HG02763 (cell line): Measurements from ENCODE around the gene ING3.
A peak's percentile ranks its signal among the peaks of the same experiment; 100 is the strongest.

Experiments used
- ATAC-seq: cut with Tn5 transposase; IDR thresholded peaks from one replicate; pipeline ENCODE4 v1.9.1; 2021; ENCODE audit warnings: mild to moderate bottlenecking, moderate library complexity; ENCODE audit not compliant: unreplicated experiment

The ING3 gene, protein sequence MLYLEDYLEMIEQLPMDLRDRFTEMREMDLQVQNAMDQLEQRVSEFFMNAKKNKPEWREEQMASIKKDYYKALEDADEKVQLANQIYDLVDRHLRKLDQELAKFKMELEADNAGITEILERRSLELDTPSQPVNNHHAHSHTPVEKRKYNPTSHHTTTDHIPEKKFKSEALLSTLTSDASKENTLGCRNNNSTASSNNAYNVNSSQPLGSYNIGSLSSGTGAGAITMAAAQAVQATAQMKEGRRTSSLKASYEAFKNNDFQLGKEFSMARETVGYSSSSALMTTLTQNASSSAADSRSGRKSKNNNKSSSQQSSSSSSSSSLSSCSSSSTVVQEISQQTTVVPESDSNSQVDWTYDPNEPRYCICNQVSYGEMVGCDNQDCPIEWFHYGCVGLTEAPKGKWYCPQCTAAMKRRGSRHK

DNA sequence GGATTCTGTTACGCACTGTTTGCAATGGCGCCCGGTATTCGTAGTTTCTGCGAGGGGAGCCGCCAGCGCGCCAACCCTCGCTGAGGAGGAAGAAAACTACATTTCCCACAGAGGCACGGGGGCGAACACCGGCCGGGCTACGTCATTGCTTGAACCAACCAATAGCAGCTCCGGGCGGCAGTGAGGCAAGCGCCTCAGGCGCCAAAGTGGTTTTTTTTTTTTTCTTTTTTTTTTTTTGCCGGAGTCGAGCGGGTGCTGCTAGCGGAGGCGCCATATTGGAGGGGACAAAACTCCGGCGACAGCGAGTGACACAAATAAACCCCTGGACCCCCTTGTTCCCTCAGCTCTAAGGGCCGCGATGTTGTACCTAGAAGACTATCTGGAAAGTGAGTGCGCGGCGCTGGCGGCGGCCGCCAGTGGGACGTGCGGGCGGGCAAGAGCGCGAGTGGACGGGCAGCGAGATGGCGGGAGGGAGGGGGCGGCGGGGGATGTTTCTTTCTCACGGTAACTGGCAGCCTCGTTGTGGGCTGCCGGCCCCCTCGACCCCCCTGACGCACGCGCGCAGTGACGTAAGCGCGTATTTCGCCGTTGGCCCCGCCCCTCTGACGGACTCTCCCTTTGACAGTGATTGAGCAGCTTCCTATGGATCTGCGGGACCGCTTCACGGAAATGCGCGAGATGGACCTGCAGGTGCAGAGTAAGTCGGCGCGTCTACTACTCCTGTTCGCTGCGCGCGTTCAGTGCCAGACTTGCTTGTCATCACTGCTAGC, at the start of gene ING3:
Gene ING3 (plus strand): TSS at position 239 of the 770 bp plus-strand sequence. CDS start 120 bp downstream, at position 359.
- peak; percentile 96 for ATAC-seq

DNA sequence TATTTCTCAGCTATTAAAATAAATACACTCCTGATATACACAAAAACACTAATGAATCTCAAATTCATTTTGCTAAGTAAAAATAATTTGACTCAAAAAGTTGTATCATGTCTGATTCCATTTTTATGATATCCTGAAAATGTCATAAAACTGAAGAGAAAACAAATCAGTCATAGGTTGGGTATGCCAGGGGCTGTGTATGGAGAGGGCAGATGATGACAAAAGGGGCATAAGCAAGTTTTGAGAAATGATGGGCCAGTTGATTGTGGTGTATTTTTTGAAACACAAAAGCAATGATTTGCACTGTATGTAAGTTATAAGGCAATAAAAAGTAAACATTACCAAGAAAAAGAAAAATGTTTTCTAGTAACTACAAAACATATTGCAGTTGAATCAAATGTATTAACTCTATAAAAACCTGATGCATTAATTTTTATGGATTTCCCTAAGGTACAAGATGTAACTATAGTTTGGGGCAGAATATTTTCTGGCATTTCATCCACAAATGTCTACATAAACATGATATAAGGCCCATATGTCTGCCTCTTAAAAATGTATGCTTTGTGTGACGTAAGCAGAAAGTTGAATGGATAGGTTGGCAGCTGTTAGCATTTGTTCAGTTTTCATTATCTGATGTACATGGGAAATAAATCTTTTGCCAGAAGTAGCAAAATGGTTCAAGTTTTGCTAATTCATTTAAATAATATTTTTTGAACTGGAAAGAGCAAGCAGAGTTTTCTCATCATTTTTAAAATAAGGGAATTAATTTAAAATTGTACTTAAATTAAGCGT, 35.1 kb upstream of the ING3 start:
- no peak for ATAC-seq

DNA sequence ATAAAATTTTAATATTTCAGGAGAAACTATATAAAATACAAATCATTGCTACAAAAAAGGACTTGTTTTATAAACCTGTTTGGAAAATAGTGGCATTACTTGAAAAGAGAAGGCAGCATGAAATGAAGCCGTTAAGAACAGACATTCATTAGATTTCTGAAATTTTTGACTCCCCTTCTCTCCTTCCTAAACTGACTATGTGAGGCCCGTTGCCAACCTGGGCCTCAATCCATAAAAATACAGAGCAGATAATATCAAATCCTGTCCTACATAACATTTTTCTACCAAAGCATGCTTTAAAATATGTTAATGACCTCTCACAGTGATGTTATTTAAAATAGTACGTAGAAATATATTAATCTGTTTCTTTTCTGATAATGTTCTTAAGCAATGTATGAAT, 34.5 kb upstream of the ING3 start:
- ATAC-seq: no peak

DNA sequence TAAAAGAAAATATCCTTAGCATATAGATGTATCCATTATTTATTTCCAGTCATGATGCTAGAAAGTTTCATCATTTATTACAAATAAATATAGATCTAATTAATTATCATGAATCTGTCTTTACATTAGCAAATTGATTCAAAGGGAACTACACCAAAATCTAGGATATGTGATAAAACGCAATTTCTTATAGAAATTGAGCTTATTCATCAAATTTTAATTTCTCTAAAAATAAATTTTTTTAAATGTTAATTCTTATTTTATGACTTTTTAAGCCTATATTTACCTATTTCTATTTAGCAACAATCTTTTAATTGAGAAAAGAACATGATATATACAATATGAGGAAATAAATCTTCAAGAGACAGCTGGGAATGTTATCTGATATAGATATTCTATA, 34.0 kb upstream of the ING3 start:
- ATAC-seq: no peak

DNA sequence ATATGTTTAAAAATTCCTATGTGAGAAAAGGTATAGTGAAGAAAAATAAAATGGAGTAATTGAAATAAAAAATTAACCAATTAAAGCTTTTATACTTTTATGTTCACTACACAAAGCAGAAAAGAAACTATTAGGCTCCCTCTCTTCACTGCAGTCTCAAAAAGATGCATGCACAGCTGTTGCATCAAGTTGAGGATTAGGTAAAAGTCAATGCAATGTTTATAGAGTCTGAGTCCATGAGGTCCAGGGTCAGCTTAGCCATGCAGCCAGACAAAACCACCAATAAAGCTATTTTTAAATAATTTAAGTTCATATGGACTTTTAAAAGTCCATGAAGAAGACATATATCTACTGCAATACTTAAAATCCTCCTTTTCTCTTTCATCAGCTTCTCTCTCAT, 31.1 kb upstream of the ING3 start:
- ATAC-seq: no peak

DNA sequence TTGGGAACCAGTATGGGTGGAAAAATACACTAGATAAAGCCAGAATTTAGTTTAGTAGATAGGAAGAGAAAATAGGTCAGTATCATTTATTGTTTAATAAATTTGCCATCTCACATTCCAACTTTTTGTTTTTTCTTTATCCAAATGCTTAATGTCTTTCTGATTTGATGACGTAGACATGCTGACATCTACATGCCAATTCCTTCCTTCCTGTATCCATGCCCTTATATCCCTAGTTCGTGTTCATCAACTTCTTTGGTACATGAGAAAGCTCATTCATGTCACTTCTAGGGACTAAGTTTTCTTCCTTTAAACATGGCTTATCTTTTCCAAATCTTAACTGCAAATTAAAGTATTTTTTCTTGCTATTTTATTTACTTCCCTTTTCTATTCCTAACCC, 30.5 kb upstream of the ING3 start:
- no peak for ATAC-seq

DNA sequence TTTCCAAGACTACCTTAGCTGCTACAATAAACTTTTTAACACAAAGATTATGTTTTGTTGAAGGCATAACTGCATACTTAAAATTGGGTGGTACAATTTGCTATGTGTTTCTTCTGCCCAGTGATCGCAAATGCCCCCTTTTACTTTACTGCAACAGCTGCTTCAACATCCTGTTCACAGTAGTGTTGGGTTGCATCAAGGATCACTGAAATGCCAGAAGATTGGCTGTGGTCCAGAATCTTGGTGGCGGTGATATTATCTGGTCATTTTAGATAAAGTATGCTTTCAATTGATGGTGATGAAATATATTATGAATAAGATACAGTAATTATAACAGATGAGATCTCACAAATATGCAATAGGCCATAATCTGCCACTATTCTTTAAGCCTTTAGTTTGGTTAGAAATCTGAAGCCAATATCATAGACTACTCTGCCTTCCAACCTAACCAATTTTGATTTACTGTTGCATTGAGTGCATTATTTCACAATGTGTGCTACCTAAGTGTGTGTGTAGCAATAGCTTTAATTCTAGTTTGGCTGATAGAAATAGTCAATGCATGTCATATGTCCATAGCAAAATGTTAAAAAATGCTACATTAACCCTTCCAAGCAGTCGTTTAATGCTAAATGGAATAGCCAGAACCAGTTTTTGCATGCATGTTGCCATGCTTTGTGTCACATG, 29.8 kb upstream of the ING3 start:
- ATAC-seq: no peak

DNA sequence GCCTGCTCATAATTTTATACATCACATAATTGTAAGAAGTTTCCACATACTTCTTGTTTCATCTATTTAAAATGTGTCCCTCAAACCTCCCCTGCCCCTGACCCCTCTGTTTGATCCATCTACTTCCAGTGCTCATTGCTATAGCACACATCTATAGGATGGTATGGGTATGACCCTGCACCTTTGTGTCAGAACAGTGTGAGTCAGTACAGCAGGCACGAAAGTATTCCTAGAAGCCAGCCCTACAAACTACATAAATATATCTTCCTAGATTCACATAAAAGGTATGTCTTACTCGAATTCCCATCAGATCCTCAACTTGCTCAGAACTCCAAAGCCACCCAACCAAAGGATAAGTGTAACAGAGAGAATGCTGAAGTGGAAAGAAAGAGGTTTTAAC, 25.7 kb upstream of the ING3 start:
- no peak for ATAC-seq

DNA sequence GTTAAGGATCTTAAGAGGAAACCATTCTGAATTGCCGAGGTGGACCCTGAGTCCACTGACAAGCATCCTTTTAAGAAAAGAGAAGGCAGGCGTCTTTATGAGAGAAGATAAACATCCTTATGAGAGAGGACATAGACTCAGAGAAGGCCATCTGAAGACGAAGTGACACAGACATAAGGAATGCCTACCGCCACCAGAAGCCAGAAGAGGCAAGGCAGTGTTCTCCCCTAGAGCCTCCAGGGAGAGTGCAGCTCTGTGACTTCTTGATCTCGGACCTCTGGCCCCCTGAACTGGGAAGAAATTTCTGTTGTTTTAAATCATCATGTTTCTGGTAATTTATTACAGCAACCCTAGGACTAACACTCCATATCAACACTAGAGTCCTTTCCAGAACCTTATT, 25.2 kb upstream of the ING3 start:
- ATAC-seq: no peak

DNA sequence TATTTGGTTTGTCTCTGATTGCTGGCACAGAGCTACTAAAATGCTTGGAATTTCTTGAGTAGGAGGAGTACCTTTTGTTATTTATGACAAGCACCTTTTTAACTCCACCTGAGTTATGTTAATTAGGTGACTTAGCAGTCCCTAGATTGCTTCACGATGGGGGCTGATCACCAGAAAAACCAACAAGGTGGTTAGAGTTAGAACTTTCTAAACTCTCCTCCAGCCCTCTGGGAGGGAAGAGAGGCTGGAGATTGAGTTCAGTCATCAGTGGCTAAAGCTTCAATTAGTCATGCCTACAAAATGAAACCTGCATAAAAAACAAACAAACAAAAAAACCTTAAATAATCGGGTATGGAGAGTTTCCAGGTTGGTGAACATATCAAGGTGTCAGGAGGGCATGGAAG, 23.6 kb upstream of the ING3 start:
- no peak for ATAC-seq

DNA sequence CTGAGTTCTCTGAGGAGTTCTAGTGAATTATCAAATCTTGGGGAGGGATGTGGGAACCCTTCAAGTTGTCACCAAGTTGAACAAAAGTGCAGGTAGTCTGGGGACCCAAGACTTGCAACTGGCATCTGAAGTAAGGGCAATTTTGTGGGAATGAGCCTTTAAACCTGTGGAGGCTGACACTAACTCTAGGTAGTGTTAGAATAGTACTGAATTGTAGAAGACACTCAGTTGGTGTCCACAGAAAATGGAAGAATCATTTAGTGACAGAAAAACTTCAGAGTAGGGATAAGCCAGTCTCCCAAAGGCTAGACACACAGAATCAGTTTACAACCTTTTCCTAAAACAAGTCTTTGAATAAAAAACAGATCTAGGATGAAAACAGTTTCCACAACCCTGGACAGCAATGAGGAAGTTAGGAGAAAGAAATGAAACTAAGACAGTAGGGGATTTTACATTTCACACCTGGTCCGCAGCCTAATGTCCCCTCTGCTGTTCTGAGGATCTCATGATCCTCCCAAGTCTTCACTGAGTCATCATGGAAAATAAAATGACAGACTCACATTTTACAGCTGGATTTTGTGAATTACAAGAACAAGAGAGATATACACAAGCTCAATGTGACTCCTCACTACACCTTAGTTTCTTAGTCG, 23.0 kb upstream of the ING3 start:
- peak; percentile 81 for ATAC-seq

DNA sequence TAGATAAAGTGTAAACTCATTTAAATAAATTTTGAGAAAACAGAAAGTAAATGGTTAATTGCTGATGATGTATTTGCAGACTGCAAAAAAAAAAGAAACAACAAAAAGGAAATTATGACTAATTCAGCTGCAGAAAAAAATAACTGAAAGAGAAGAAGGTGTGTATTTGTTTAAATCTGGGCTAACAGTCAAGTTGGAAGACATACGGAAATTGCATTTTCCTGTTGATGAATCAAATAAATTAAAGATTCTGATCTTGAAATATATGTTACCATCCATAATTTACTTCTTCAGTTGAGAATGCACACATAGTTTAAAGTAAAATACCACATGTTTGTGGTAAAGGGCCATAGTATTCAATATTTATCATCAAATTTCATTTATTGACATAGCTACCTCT, 19.3 kb upstream of the ING3 start:
- ATAC-seq: no peak

DNA sequence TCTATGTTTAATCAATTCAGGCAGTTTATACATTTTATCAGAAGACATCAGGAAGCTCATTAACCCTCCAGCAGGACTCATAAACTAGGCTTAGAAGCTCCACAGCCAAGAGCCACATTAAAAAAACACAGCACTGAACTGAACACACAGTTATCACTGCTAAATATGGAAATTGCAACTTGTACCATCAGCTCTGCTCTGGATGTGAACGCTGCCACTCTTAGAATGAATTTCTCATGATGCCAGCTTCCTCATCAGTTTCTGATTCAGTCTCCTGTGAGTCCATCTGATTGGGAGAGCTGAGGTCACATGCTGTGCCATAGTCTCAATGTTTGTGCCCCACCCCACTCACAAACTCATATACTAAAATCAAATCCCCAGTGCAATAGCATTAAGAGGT, 17.1 kb upstream of the ING3 start:
- ATAC-seq: no peak

DNA sequence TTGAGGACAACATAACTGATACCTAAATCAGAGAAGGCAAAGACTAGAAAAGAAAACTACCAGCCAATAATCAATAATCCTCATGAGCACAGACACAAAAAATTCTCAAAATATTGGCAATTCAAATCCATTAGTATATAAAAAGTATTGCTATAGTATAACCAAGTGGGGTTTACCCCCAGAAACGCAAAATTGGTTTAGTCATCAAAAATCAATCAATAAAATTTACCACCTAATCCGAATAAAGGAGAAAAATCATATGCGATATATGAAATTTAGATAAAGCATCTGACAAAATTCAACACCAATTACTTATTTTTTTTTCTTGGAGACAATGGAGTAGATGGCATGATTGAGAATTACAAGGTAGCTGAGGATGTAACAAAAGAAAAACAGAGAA, 11.2 kb upstream of the ING3 start:
- ATAC-seq: no peak

DNA sequence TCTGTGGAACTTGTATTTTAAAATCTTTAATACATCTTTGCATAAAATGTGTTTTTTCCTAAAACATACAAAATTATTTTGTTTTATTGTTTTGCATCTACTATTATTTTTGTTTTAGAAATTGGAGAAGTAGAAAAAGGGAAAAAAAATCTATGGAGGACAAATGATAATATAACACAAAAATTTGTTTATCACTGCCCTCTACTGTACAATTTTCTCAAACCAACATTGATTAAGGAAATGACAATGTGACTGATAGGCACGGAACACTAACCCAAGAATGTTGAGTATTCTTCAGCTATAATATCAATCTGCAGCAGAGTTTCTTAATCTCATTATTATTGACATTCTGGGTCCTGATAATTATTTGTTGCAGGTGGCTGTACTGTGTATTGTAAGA, 9.5 kb upstream of the ING3 start:
- no peak for ATAC-seq

DNA sequence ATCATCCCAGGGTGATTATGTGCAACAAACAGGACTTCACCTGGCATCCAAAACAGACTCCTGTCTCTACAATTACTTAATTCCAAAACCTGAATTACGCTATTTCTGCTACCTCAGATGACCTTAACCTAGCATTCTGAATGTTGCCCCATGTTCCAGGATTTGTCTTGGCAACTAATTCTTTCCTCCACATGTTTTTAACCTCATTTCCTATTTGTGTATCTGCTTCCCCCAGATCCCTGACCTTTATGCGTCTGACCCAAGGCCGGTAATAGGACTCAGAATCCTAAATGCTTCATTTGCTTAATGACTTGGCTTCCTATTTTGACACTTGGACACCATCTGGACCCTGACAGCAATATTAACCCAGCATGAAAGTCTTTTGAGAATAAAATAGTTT, 8.7 kb upstream of the ING3 start:
- ATAC-seq: no peak

DNA sequence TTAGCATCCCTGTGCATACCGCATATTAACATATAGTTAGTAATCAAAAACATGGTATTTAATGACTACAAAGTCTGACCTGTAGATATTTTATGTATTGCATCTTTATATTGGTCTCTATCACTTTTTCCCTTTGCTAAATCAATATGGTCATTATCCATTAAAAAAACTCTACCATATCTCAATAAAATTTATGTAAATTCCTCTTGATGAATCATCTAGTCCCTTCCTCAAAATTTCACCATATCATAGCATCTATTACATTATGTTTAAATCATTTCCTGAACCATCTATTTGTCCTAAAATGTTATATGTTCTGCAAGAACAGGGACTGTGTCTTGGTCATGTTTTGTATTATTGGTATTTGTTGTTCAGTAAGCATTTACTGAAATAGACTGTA, 7.7 kb upstream of the ING3 start:
- no peak for ATAC-seq

DNA sequence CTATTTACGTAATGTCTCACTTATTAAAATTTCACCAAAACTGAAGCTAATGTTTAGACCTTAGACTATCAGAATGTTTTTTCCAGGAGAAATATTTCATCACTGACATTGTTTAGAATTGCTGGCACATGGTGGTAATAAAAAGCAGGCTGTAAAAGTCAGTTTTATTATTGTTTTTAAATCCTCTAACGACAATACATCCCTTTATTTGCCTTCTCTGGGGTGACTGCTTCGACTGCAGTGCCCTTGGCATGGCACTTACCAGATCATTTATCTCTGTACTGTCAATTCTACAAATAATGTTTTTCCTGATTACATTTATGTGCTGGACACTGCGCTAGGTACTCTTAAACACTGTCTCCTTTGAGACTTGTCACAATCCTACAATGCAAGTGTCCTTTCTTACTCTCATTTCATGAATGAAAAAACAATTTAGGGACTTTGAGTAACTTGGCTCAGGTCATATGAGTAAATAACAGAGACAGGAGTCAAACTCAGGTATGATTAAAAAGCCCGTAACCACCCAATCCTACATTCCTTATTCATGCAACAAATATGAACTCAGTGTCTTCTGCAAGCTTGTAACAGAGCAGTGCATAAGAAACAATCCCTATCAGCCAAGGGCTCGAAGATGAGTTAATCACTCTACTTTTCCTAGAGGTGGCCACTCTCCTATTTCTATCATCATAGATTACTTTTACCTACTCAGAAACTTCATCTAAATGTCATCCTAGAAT, 5.6 kb upstream of the ING3 start:
- no peak for ATAC-seq

DNA sequence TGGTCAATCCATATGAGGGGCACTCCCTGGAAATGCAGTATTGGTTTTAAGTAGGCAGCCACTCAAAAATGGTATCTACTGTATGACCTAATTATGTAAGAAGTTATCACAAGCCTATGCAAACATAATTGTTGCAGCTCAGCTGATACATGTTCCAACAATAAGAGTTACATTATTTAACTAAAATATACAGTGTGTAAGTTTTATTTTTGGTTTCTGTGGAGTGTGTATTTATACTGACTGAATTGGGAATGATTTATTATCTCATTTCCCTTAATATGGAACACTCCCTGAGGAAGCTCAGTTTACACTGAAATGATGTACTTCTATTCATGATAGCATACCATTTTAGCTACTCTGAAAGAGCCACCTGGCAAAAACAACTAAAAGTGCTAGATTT, 2.6 kb upstream of the ING3 start:
- ATAC-seq: no peak

DNA sequence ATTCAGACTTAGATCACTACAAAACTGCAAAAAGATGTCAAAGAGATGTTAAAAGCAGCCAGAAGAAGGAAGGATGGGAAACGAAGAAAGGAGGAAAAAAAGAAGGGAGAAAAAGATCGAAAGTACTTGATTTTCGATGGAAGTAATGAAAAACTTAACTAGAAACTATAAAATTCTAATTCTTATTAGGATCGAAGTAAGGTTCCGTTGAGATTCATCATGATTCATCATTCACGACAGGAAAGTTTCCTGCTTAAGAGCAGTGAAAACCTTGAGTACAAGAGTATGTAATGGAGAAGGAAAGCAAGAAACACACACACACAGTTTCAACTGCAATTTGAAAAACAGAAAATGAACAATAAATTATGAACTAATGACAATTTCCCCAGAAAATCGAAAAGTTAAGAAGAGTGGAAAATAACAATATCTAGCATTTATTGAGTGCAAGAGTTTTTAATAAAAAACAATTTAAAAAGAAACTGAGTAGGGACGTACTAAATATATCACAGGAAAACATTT, 1.1 kb upstream of the ING3 start:
- no peak for ATAC-seq
